Measurements from ENCODE around the gene FSIP2. TPM values are rescaled to one million over a fixed set of nuclear protein-coding genes. Genes with fewer than 3 reads are reported as not detected.

FSIP2 gene, protein sequence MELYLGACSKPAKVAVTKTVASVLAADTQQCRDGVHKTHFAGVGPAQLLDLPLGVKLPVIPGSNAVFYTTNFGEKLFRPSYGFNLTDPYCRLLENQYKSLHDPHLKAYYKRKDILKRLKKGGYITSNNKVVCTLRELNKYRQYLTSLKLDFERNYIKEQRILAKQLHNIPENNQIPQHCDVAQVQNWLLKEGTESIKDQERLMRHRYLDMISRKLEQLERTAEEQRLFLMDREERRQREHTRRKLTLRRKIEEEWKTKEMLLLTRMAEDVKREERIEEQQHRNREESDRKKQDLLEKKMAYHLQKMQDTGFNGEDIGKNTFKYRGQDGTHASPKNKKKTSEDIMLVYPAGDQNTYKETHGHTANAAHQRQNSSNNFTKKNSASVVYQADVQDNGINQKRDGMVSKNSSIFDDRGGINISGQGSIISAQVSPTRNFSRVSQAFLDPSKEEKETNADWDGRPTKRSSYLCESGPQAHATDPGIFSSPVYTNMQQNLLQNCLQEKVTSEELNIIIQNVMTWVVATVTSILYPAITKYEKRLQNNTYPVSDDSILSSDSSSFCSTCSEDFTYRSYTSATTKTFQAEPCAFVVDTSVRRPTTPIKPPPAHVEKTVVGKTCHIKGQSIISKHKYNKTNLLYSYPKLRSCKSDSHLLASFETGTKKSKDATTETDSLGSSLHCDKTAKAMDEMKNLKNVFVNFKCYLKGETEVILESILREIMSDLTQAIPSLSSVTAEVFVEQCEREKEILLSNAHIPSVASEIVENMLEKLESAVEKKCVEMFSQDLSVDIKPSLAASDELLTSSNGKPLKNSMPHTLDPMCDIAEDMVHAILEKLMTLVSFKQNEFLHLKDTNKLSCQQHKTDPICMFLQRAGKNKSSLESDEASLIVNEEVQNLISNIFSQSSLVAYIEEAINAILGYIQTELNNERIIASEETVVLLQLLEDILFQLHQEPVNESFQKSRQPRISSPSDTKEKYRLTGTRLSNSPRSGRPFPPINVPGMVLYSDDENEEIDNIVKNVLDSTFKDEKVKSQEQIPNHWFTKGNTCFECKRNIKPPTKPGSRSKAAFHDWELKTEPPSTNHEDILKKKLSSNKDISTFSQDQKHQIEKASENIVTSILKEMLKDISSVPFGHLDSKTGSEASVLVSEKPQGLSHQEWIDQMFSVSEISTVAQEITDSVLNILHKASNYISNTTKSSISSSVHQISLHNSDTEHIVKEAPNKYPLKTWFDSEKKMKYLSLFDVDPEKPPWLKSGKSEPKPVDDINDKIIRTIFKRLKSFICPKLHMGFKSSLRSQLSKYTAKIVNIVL (N-terminal part only)
- polyA plus RNA-seq, result under 1 TPM; 0.01 to 0.06 TPM

DNA sequence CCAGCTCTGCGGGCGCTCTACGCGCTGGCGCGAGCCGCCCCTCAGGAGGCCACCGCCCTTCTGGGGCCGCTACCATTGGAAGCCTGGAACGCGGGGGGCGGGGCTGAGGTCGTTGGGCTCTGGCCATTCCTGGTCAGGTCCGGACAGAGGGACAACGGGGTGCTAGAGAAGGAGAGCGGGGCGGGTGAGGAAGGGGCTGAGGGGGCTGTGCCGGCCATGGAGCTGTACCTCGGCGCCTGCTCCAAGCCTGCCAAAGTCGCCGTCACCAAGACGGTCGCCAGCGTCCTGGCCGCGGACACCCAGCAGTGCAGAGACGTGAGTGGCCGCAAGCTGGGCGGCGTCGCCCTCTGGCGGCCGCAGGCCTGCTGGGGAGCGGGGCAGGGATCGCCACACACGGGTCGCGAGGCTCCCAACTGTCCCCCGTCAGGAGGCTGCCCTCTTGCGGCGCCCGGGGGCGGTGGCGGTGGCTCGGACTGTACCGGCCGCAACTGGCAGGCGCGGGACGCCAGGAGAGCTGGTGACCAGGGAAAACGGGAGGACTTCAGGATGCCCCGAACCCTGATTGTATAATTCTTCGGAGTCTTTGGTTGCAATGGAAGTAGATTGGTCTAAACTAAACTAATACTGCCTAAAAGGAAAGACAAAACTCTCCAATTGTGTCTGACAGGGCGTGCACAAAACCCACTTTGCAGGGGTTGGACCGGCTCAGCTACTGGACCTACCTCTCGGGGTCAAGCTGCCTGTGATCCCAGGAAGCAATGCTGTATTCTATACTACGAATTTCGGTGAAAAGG is at the start of gene FSIP2:
Gene FSIP2 (plus strand): TSS at position 126 of the 794 bp plus-strand sequence. CDS start 91 bp downstream, at position 217.
- Histone ChIP-seq H3K36me3 (ENCODE audit: control insufficient read depth in 2 of 2, insufficient read depth in 2 of 2, low read length in 1 of 2) (no peaks in the 10 kb centered on the region), H3K27me3 (ENCODE audit: control insufficient read depth in 1 of 2, insufficient read depth in 2 of 2, low read length in 2 of 2) (no peaks in the 10 kb centered on the region), H3K9me3 (ENCODE audit: control insufficient read depth in 2 of 2, insufficient read depth in 1 of 2, low read depth in 1 of 2, low read length in 1 of 2) (peaks cover 9% of the 10 kb centered on the region in 2 donors), H3K4me3 (ENCODE audit: low read depth in 1 of 2, low read length in 2 of 2) (peak within 1 kb of the TSS; percentile 29 to 42), H3K27ac (ENCODE audit: low read depth in 2 of 2, low read length in 1 of 2) (no peak within 1 kb of the TSS), H3K4me1 (ENCODE audit: control insufficient read depth in 2 of 2, insufficient read depth in 2 of 2, low read length in 1 of 2) (peaks cover 0 to 5% of the 10 kb centered on the region in 2 donors)
- WGBS, 2 donors, result 13 to 20% methylated on average over 59 of the region's 59 CpGs

GRCh38 chr2:185689906-185690539 is 48.6 kb upstream of the FSIP2 start:
- WGBS, 2 donors, result 50 to 68% methylated on average over 3 of the region's 3 CpGs
- peaks cover 0 to 5% of the 10 kb centered on the region in 2 donors for H3K9me3 ChIP-seq (ENCODE audit: control insufficient read depth in 2 of 2, insufficient read depth in 1 of 2, low read depth in 1 of 2, low read length in 1 of 2)
- no peaks in the 10 kb centered on the region for H3K27me3 ChIP-seq (ENCODE audit: control insufficient read depth in 1 of 2, insufficient read depth in 2 of 2, low read length in 2 of 2)
- H3K27ac ChIP-seq (ENCODE audit: low read depth in 2 of 2, low read length in 1 of 2), result no peak overlapping the region
- no peak overlapping the region for H3K4me3 ChIP-seq (ENCODE audit: low read depth in 1 of 2, low read length in 2 of 2)
- no peaks in the 10 kb centered on the region for H3K36me3 ChIP-seq (ENCODE audit: control insufficient read depth in 2 of 2, insufficient read depth in 2 of 2, low read length in 1 of 2)
- H3K4me1 ChIP-seq (ENCODE audit: control insufficient read depth in 2 of 2, insufficient read depth in 2 of 2, low read length in 1 of 2), result no peaks in the 10 kb centered on the region

DNA sequence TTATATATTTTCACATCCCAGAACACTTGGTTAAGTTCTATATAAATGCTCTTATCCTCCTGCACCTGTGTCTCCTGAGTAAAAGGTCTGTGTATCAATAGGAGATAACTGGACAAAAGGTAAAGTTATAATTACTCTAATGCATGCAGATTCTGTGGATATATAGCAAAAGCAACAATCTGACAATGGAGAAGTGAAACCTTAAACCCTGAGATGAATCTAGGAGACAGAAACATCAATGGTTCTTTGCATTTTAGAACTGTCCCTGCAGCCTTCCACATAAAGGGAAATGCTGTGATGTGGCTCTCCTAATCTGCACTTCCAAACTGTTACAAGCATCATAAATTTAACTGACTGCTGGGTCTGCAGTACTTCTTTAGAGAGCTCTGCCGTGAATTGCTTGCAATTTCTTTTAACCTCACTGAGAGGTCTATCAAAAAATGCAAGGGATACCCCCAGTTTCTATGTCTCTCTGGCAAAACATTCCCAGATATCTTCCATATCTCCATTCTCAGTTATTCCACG is 42.8 kb upstream of the FSIP2 start:
- 59 to 67% methylated on average over 2 of the region's 2 CpGs for WGBS, 2 donors

DNA sequence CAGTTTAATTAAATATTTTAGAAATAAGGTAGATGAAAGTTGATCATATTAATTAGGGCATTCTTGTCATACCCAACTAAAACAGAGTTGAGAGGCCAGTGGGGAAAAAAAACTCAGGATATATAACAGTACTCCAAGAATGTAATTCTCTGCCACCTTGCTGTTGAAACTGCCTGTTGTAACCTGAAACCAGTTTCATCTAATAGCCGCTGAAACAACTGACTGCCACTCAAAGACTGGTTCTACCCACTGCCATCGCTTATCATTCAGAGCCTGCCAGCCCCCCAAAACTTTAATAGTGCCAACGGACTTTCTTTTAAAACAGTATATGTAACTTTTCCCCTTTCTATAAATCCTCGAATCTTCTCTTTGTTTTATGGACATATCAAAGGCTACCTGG is 37.7 kb upstream of the FSIP2 start:
- Histone ChIP-seq H3K9me3 (ENCODE audit: control insufficient read depth in 2 of 2, insufficient read depth in 1 of 2, low read depth in 1 of 2, low read length in 1 of 2) (no peaks in the 10 kb centered on the region), H3K27ac (ENCODE audit: low read depth in 2 of 2, low read length in 1 of 2) (no peak overlapping the region), H3K27me3 (ENCODE audit: control insufficient read depth in 1 of 2, insufficient read depth in 2 of 2, low read length in 2 of 2) (no peaks in the 10 kb centered on the region), H3K4me3 (ENCODE audit: low read depth in 1 of 2, low read length in 2 of 2) (no peak overlapping the region), H3K36me3 (ENCODE audit: control insufficient read depth in 2 of 2, insufficient read depth in 2 of 2, low read length in 1 of 2) (no peaks in the 10 kb centered on the region), H3K4me1 (ENCODE audit: control insufficient read depth in 2 of 2, insufficient read depth in 2 of 2, low read length in 1 of 2) (no peaks in the 10 kb centered on the region)
- 49 to 55% methylated on average over 4 of the region's 4 CpGs for WGBS, 2 donors

More for the DNA sequence above, 42.8 kb upstream of the FSIP2 start:
- Histone ChIP-seq H3K27me3 (ENCODE audit: control insufficient read depth in 1 of 2, insufficient read depth in 2 of 2, low read length in 2 of 2) (no peaks in the 10 kb centered on the region), H3K4me1 (ENCODE audit: control insufficient read depth in 2 of 2, insufficient read depth in 2 of 2, low read length in 1 of 2) (no peaks in the 10 kb centered on the region), H3K36me3 (ENCODE audit: control insufficient read depth in 2 of 2, insufficient read depth in 2 of 2, low read length in 1 of 2) (no peaks in the 10 kb centered on the region), H3K4me3 (ENCODE audit: low read depth in 1 of 2, low read length in 2 of 2) (no peak overlapping the region), H3K9me3 (ENCODE audit: control insufficient read depth in 2 of 2, insufficient read depth in 1 of 2, low read depth in 1 of 2, low read length in 1 of 2) (no peaks in the 10 kb centered on the region), H3K27ac (ENCODE audit: low read depth in 2 of 2, low read length in 1 of 2) (no peak overlapping the region)

DNA sequence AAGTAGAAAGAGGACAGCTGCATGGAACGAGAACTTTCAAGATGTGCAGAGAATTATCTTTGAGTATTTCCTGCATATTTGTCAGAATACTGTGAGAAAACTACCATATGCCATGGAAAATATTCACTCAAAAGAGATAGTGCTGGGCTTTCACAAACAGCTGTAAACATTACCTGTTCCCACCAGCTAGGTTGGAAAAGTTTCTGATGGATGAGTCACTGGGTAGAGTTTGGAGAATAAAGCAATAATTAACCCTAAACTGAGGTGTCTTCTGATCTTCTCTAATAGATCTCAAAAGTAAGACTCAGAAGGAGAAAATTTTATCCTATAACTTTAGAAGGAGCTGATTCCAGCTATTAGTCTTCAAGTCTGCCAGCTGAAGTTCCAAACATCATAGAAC is 3.9 kb upstream of the FSIP2 start:
- WGBS, 2 donors, result 56 to 71% methylated on average over 1 of the region's 1 CpG
- no peak overlapping the region for H3K27ac ChIP-seq (ENCODE audit: low read depth in 2 of 2, low read length in 1 of 2)
- H3K4me1 ChIP-seq (ENCODE audit: control insufficient read depth in 2 of 2, insufficient read depth in 2 of 2, low read length in 1 of 2), result peaks cover 0 to 5% of the 10 kb centered on the region in 2 donors

DNA sequence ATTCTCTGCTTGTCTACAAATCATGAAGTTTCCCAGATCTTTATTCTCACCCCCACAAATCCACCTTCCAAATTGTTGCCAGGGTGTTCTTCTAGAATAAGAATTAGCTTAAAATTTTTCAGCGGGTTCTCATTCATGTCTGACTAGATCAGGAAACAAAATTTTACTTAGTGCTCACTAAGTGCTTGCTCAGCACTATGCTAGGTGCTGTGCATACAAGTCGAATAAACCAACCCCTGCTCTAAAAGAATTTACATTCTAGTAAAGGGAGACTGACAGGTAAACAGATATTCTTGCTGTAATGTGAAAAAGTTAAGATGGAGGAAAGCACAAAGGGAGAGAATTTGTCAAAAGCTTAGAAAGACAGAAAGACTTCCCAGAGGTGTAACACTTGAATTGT is 2.4 kb upstream of the FSIP2 start:
- Histone ChIP-seq H3K27ac (ENCODE audit: low read depth in 2 of 2, low read length in 1 of 2) (no peak overlapping the region), H3K36me3 (ENCODE audit: control insufficient read depth in 2 of 2, insufficient read depth in 2 of 2, low read length in 1 of 2) (no peaks in the 10 kb centered on the region), H3K4me3 (ENCODE audit: low read depth in 1 of 2, low read length in 2 of 2) (no peak overlapping the region), H3K9me3 (ENCODE audit: control insufficient read depth in 2 of 2, insufficient read depth in 1 of 2, low read depth in 1 of 2, low read length in 1 of 2) (peaks cover 9% of the 10 kb centered on the region in 2 donors), H3K27me3 (ENCODE audit: control insufficient read depth in 1 of 2, insufficient read depth in 2 of 2, low read length in 2 of 2) (no peaks in the 10 kb centered on the region), H3K4me1 (ENCODE audit: control insufficient read depth in 2 of 2, insufficient read depth in 2 of 2, low read length in 1 of 2) (peaks cover 0 to 5% of the 10 kb centered on the region in 2 donors)
- WGBS, 2 donors, result 76 to 81% methylated on average over 2 of the region's 2 CpGs

More for the DNA sequence above, 3.9 kb upstream of the FSIP2 start:
- no peak overlapping the region for H3K4me3 ChIP-seq (ENCODE audit: low read depth in 1 of 2, low read length in 2 of 2)
- H3K27me3 ChIP-seq (ENCODE audit: control insufficient read depth in 1 of 2, insufficient read depth in 2 of 2, low read length in 2 of 2), result no peaks in the 10 kb centered on the region
- H3K9me3 ChIP-seq (ENCODE audit: control insufficient read depth in 2 of 2, insufficient read depth in 1 of 2, low read depth in 1 of 2, low read length in 1 of 2), result peaks cover 9% of the 10 kb centered on the region in 2 donors
- no peaks in the 10 kb centered on the region for H3K36me3 ChIP-seq (ENCODE audit: control insufficient read depth in 2 of 2, insufficient read depth in 2 of 2, low read length in 1 of 2)

DNA sequence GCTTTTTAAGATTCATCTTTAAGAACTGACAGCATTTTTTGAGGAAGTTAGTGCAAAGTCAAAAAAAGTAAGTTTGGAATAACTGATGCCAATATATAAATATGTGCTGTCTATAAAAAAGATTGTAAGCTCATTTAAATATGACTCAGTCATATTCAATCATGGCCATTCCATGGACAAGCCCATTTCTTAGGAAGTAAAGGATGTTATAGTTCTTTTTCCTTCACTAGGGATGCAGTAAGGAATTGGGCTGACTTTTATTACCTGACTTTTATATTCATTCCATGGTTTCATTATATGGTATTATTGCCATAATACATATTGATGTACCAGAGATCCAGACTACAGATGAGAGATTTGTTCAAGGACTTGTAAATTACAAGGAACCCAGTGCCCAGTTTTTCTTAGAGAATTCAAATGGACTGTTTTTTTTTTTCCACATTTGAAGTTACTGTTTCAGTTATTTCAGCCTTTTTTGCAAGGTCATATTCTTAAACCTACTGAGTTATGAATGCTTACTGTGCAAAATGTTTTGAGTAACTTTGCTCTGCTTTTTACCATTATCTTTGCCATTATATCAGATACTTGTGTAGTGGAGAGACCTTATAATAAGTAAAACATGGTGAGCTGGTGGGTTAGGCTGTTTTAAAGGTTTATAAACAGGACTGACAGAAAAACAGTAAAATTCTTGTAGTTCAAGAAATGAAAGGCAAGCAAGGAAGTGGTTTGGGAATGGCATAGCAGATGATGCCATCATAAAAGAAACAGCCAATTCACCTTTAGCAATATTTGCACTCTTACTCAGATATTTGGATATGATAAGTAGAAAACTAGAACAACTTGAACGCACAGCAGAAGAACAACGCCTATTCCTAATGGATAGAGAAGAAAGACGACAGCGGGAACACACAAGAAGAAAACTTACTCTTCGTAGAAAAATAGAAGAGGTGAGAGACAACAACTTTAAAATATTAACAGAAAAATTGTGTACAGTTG is 7.6 kb downstream of the FSIP2 start:
- no peaks in the 10 kb centered on the region for H3K9me3 ChIP-seq (ENCODE audit: control insufficient read depth in 2 of 2, insufficient read depth in 1 of 2, low read depth in 1 of 2, low read length in 1 of 2)
- WGBS, 2 donors, result 81 to 83% methylated on average over 5 of the region's 5 CpGs
- no peak overlapping the region for H3K27ac ChIP-seq (ENCODE audit: low read depth in 2 of 2, low read length in 1 of 2)
- no peaks in the 10 kb centered on the region for H3K4me1 ChIP-seq (ENCODE audit: control insufficient read depth in 2 of 2, insufficient read depth in 2 of 2, low read length in 1 of 2)
- no peaks in the 10 kb centered on the region for H3K27me3 ChIP-seq (ENCODE audit: control insufficient read depth in 1 of 2, insufficient read depth in 2 of 2, low read length in 2 of 2)
- no peaks in the 10 kb centered on the region for H3K36me3 ChIP-seq (ENCODE audit: control insufficient read depth in 2 of 2, insufficient read depth in 2 of 2, low read length in 1 of 2)
- H3K4me3 ChIP-seq (ENCODE audit: low read depth in 1 of 2, low read length in 2 of 2), result no peak overlapping the region
